HepG2 (cell line): ENCODE data around the gene NEUROD1.

Source experiments
- ADNP ChIP-seq: sonication (generic); formaldehyde crosslinking; IDR thresholded peaks from 2 replicates; pipeline ENCODE4 v1.4.0; 2020; ENCODE audit warnings: missing genetic modification reagents
- CTCF ChIP-seq: sonication (generic); formaldehyde crosslinking; IDR thresholded peaks from 2 replicates; pipeline ENCODE4 v1.5.0; 2020; ENCODE audit warnings: mild to moderate bottlenecking, missing genetic modification reagents, moderate library complexity
- HNRNPH1 ChIP-seq: fragments of 200-400 bp; formaldehyde crosslinking; optimal IDR thresholded peaks from 2 replicates; pipeline ENCODE3; 2017; ENCODE audit warnings: mild to moderate bottlenecking, low read depth, low read length
- NONO ChIP-seq, 2 experiments: fragments of 450-650 bp in 1 of 2; sonication (generic) in 1 of 2; formaldehyde crosslinking in 1 of 2; IDR thresholded peaks in 1 of 2; conservative IDR thresholded peaks in 1 of 2; 2 replicates each; pipeline versions ENCODE4 v1.6.1 to v1.8.0; 2017 to 2022; ENCODE audit warnings: mild to moderate bottlenecking in 1 of 2, missing genetic modification reagents in 1 of 2, moderate library complexity in 1 of 2
- POLR2AphosphoS5 ChIP-seq: IDR thresholded peaks from 2 replicates; pipeline ENCODE4 v1.6.1; 2012; ENCODE audit warnings: low read depth, low read length
- PRDM10 ChIP-seq: sonication (generic); formaldehyde crosslinking; IDR thresholded peaks from 2 replicates; pipeline ENCODE4 v1.4.0; 2020; ENCODE audit warnings: low read depth, missing genetic modification reagents
- SMC3 ChIP-seq: IDR thresholded peaks from 2 replicates; pipeline ENCODE4 v1.6.1; 2011; ENCODE audit warnings: low read length, improper control_type of control experiment
- STAT6 ChIP-seq: sonication (generic); formaldehyde crosslinking; IDR thresholded peaks from 2 replicates; pipeline ENCODE4 v1.4.0; 2020; ENCODE audit warnings: missing genetic modification reagents, mild to moderate bottlenecking, borderline replicate concordance
- TAF1 ChIP-seq: sonication (generic); formaldehyde crosslinking; IDR thresholded peaks from 2 replicates; pipeline ENCODE4 v1.4.0; 2020; ENCODE audit warnings: missing genetic modification reagents
- ZNF552 ChIP-seq: sonication (generic); formaldehyde crosslinking; IDR thresholded peaks from 2 replicates; pipeline ENCODE4 v1.9.0; 2022; ENCODE audit warnings: missing genetic modification reagents, mild to moderate bottlenecking, borderline replicate concordance

- TF ChIP-seq PRDM10 (no peak), NONO (IDR thresholded peaks at IDR 0.05) (no peak), NONO (CRISPR knock-in tag; conservative IDR thresholded peaks at IDR 0.05) (no peak), SMC3 (no peak), CTCF (CRISPR knock-in tag) (no peak), ZNF552 (no peak), ADNP (CRISPR knock-in tag) (no peak), POLR2AphosphoS5 (no peak), STAT6 (CRISPR knock-in tag) (no peak), HNRNPH1 (no peak), TAF1 (CRISPR knock-in tag) (no peak)
Observed at GRCh38 chr2:181628590-181629585, 51.4 kb downstream of the NEUROD1 start.
